H9 (cell line): ENCODE results near the gene WNT3A. TPM values are rescaled to one million over a fixed set of nuclear protein-coding genes. Genes with fewer than 3 reads are reported as not detected.

ENCODE experiments used
- DNase-seq: peaks from one replicate; pipeline ENCODE4 v3.0.0-alpha.2; 2017
- H2AFZ ChIP-seq: one replicate; pipeline ENCODE4 v1.6.1; 2013; ENCODE audit warnings: mild to moderate bottlenecking, low read length, control low read depth, moderate library complexity
- H2AK5ac ChIP-seq: 2 replicates; pipeline ENCODE4 v1.6.1; 2013; ENCODE audit warnings: low read length, control low read depth, mixed read lengths; ENCODE audit not compliant: insufficient read length
- H2BK120ac ChIP-seq: one replicate; pipeline ENCODE4 v1.6.1; 2013; ENCODE audit warnings: low read depth, mild to moderate bottlenecking, low read length, control low read depth, inconsistent platforms; ENCODE audit not compliant: poor library complexity, severe bottlenecking
- H2BK12ac ChIP-seq: 2 replicates; pipeline ENCODE4 v1.6.1; 2013; ENCODE audit warnings: low read length, control low read depth, mixed read lengths, low read depth; ENCODE audit not compliant: insufficient read length
- H2BK15ac ChIP-seq: 2 replicates; pipeline ENCODE4 v1.6.1; 2013; ENCODE audit warnings: low read depth, low read length, control low read depth
- H2BK20ac ChIP-seq: one replicate; pipeline ENCODE4 v1.6.1; 2013; ENCODE audit warnings: low read depth, mild to moderate bottlenecking, low read length, control low read depth, inconsistent platforms; ENCODE audit not compliant: poor library complexity, severe bottlenecking
- H2BK5ac ChIP-seq: 2 replicates; pipeline ENCODE4 v1.6.1; 2013; ENCODE audit warnings: low read length, control low read depth, mixed read lengths; ENCODE audit not compliant: insufficient read length
- H3K14ac ChIP-seq: 2 replicates; pipeline ENCODE4 v1.6.1; 2013; ENCODE audit warnings: low read length, control low read depth; ENCODE audit not compliant: insufficient read depth
- H3K18ac ChIP-seq: 2 replicates; pipeline ENCODE4 v1.6.1; 2013; ENCODE audit warnings: low read depth, mild to moderate bottlenecking, mixed read lengths, low read length, control low read depth; ENCODE audit not compliant: insufficient read length
- H3K23ac ChIP-seq: 2 replicates; pipeline ENCODE4 v1.6.1; 2013; ENCODE audit warnings: low read length, control low read depth, mixed read lengths, low read depth; ENCODE audit not compliant: insufficient read length
- H3K23me2 ChIP-seq: 2 replicates; pipeline ENCODE4 v1.6.1; 2013; ENCODE audit warnings: low read depth, mild to moderate bottlenecking, mixed read lengths, low read length, control low read depth; ENCODE audit not compliant: insufficient read length, poor library complexity, severe bottlenecking
- H3K27ac ChIP-seq: 2 replicates; pipeline ENCODE4 v1.5.1; 2013; ENCODE audit warnings: low read length, control low read depth, mixed read lengths, low read depth; ENCODE audit not compliant: insufficient read length
- H3K27me3 ChIP-seq: 2 replicates; pipeline ENCODE4 v1.6.1; 2013; ENCODE audit warnings: low read length, control low read depth, inconsistent platforms; ENCODE audit not compliant: insufficient read depth
- H3K4ac ChIP-seq: 2 replicates; pipeline ENCODE4 v1.6.1; 2013; ENCODE audit warnings: low read depth, mild to moderate bottlenecking, control low read depth, inconsistent platforms, low read length, moderate library complexity
- H3K4me1 ChIP-seq: 2 replicates; pipeline ENCODE4 v1.6.1; 2013; ENCODE audit warnings: low read length, control low read depth, inconsistent platforms; ENCODE audit not compliant: insufficient read depth
- H3K4me2 ChIP-seq: 2 replicates; pipeline ENCODE4 v1.6.1; 2013; ENCODE audit warnings: low read length, control low read depth, mixed read lengths; ENCODE audit not compliant: insufficient read length, insufficient read depth
- H3K56ac ChIP-seq: 2 replicates; pipeline ENCODE4 v1.6.1; 2013; ENCODE audit warnings: low read depth, mild to moderate bottlenecking, mixed read lengths, low read length, control low read depth; ENCODE audit not compliant: insufficient read length
- H3K79me1 ChIP-seq: 2 replicates; pipeline ENCODE4 v1.6.1; 2013; ENCODE audit warnings: low read depth, mild to moderate bottlenecking, moderate library complexity, low read length, control low read depth, inconsistent platforms; ENCODE audit not compliant: insufficient read depth, poor library complexity, severe bottlenecking
- H3K79me2 ChIP-seq: 2 replicates; pipeline ENCODE4 v1.6.1; 2013; ENCODE audit warnings: low read length, control low read depth, inconsistent platforms; ENCODE audit not compliant: insufficient read depth
- H3K9ac ChIP-seq: 2 replicates; pipeline ENCODE4 v1.6.1; 2013; ENCODE audit warnings: low read length, control low read depth, mixed read lengths; ENCODE audit not compliant: insufficient read length; ENCODE audit errors: extremely low read depth
- H3K9me3 ChIP-seq: one replicate; pipeline ENCODE4 v1.6.1; 2013; ENCODE audit warnings: low read depth, low read length, inconsistent platforms; ENCODE audit not compliant: control insufficient read depth
- H3T11ph ChIP-seq: one replicate; pipeline ENCODE4 v1.6.1; 2013; ENCODE audit warnings: mild to moderate bottlenecking, low read length, control low read depth, inconsistent platforms
- H4K20me1 ChIP-seq: one replicate; pipeline ENCODE4 v1.6.1; 2013; ENCODE audit not compliant: control insufficient read depth, insufficient read length, insufficient read depth
- H4K5ac ChIP-seq: 2 replicates; pipeline ENCODE4 v1.6.1; 2013; ENCODE audit warnings: low read depth, mild to moderate bottlenecking, mixed read lengths, low read length, control low read depth; ENCODE audit not compliant: insufficient read length
- H4K8ac ChIP-seq: replicated peaks from 2 replicates; pipeline ENCODE4 v1.6.1; 2013; ENCODE audit warnings: low read length, control low read depth, mixed read lengths, low read depth; ENCODE audit not compliant: insufficient read length
- H4K91ac ChIP-seq: 2 replicates; pipeline ENCODE4 v1.6.1; 2013; ENCODE audit warnings: low read depth, mild to moderate bottlenecking, moderate library complexity, mixed read lengths, low read length, control low read depth; ENCODE audit not compliant: insufficient read length
- H3K27ac Mint-ChIP-seq, 3 experiments: 2 replicates in 2 of 3; 3 replicates in 1 of 3; pipeline ENCODE4 v1.8.0; 2020 to 2021; ENCODE audit warnings: mixed read lengths in 3 of 3, mild to moderate bottlenecking in 1 of 3, moderate library complexity in 1 of 3
- H3K27me3 Mint-ChIP-seq: 2 replicates; pipeline ENCODE4 v1.8.0; 2021; ENCODE audit warnings: low read depth, mild to moderate bottlenecking, moderate library complexity, mixed read lengths
- H3K36me3 Mint-ChIP-seq, 3 experiments: 2 replicates in 2 of 3; 3 replicates in 1 of 3; pipeline ENCODE4 v1.8.0; 2020 to 2021; ENCODE audit warnings: low read depth in 3 of 3, mixed read lengths in 3 of 3; ENCODE audit not compliant: insufficient read depth in 1 of 3
- H3K4me1 Mint-ChIP-seq, 2 experiments: 2 replicates each; pipeline ENCODE4 v1.8.0; 2020; ENCODE audit warnings: mixed read lengths in 2 of 2
- H3K4me3 Mint-ChIP-seq, 2 experiments: 2 replicates in 1 of 2; 3 replicates in 1 of 2; pipeline ENCODE4 v1.8.0; 2020 to 2021; ENCODE audit warnings: mild to moderate bottlenecking in 2 of 2, mixed read lengths in 2 of 2, moderate library complexity in 1 of 2
- H3K9me3 Mint-ChIP-seq, 2 experiments: 2 replicates in 1 of 2; 3 replicates in 1 of 2; pipeline ENCODE4 v1.8.0; 2020; ENCODE audit warnings: mild to moderate bottlenecking in 2 of 2, mixed read lengths in 2 of 2, moderate library complexity in 1 of 2
- WGBS: extraction: QIAGEN DNeasy Blood & Tissue Kit; methylation state at CpG from one replicate; pipeline ENCODE4 v1.1.7; 2013; ENCODE audit warnings: missing lambda C conversion rate, low lambda C conversion rate, mixed read lengths; ENCODE audit not compliant: insufficient read length; ENCODE audit errors: extremely low coverage; 5-methylcytosine and 5-hydroxymethylcytosine counted together
- total RNA-seq: library from RNA; stranded (reverse); gene quantifications from 2 replicates; pipeline ENCODE4 v1.2.1, GENCODE V29; 2021
- TF ChIP-seq, protein P1 (sequence below): fragments of 200-600 bp; sonication (generic); conservative IDR thresholded peaks from 3 replicates; pipeline ENCODE4 v1.8.0; 2021; ENCODE audit warnings: antibody characterized with exemption, mild to moderate bottlenecking

The WNT3A gene
- total RNA-seq, 1 experiment from 2014 or later = 0.17 TPM

DNA sequence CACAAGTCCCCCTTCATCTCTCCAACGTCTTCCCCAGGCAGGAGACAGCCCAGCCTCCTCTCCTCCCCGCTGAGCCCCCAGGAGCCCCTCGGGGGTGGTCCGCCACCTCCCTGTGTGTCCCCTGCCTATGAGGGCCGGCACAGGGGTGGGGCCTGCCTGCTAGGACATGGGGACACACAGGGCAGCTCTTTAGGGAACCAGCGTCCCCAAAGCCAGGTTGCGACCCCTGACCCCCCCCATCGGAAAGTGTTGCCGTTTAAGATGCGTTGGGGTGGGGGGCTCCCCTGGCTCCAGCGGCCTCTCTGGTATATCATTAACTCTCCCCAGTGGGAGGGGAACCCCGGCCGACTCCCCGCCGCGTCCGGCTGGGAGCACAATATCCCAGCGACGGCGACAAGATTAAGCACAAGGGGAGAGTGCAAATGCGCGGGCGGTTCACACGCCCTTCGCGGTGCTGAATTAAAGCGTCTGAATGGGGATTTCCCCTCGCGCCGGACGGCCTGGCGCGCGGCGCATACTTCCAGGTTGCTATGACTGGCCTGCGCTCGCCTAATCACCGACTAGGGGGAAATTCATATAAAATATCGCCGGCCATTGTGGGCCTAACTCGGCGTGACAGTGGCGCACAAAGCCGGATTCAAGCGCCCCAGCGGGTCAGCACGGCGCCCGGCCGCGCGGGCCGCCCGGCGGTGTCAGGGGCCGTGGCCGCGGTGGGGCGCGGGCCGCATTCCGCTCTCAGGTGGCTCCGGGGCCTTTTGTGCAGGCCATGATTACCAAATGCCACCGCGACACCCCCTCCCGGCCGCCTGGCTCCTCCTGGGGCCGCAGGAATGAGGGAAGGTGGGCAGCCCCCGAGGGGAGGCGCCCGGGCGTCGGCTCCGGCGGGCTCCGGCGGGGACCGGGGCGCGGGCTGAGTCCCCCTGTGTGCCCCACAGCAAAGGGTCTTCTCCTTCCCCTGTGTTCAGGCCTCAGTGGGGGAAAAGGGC is 30.9 kb downstream of the WNT3A start:
- H3K27me3 Mint-ChIP-seq = peaks cover 53% of the 10 kb centered on the region
- peak; percentile 36 for DNase-seq
- H3K23ac ChIP-seq = no peak overlapping the region

More for the DNA sequence above, 30.9 kb downstream of the WNT3A start:
- Histone ChIP-seq H4K8ac (no peak overlapping the region), H2BK12ac (no peak overlapping the region), H3K79me1 (no peaks in the 10 kb centered on the region), H2BK5ac (no peak overlapping the region), H3K56ac (no peak overlapping the region), H2BK20ac (no peak overlapping the region), H3K27me3 (peaks cover 30% of the 10 kb centered on the region; the same call in 1 of the 2 replicates), H3K4me1 (no peaks in the 10 kb centered on the region), H4K5ac (no peak overlapping the region), H4K20me1 (no peaks in the 10 kb centered on the region), H3K23me2 (peaks cover 5% of the 10 kb centered on the region), H3K14ac (peak overlapping the region; percentile 8; the same call in 1 of the 2 replicates), H3K4ac (no peak overlapping the region), H3K27ac (no peak overlapping the region), H3K9me3 (no peaks in the 10 kb centered on the region), H2AFZ (no peak overlapping the region), H3K9ac (no peak overlapping the region), H2BK120ac (no peak overlapping the region), H3K4me2 (peak overlapping the region; percentile 23), H2AK5ac (no peak overlapping the region), H2BK15ac (no peak overlapping the region), H3T11ph (no peak overlapping the region), H3K79me2 (no peaks in the 10 kb centered on the region), H3K18ac (no peak overlapping the region), H4K91ac (no peak overlapping the region)
- WGBS = no CpG with 5 or more reads among the region's 80 CpGs
- Mint-ChIP-seq H3K27ac (peak overlapping the region in 1 of 3 experiments; percentile 20; a peak in 1 of 7 replicates), H3K9me3 (peaks cover 4 to 5% of the 10 kb centered on the region in 2 experiments; a peak in 4 of 5 replicates), H3K4me1 (peaks cover 2 to 12% of the 10 kb centered on the region in 2 experiments; a peak in 3 of 4 replicates), H3K4me3 (peak overlapping the region; percentile 51 to 73), H3K36me3 (no peaks in the 10 kb centered on the region; a peak in 1 of 7 replicates)
- TF ChIP-seq, protein P1, sequence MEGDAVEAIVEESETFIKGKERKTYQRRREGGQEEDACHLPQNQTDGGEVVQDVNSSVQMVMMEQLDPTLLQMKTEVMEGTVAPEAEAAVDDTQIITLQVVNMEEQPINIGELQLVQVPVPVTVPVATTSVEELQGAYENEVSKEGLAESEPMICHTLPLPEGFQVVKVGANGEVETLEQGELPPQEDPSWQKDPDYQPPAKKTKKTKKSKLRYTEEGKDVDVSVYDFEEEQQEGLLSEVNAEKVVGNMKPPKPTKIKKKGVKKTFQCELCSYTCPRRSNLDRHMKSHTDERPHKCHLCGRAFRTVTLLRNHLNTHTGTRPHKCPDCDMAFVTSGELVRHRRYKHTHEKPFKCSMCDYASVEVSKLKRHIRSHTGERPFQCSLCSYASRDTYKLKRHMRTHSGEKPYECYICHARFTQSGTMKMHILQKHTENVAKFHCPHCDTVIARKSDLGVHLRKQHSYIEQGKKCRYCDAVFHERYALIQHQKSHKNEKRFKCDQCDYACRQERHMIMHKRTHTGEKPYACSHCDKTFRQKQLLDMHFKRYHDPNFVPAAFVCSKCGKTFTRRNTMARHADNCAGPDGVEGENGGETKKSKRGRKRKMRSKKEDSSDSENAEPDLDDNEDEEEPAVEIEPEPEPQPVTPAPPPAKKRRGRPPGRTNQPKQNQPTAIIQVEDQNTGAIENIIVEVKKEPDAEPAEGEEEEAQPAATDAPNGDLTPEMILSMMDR = 0 out of 3 replicates have a peak, but pooled peaks have one; percentile 12
